Medulla oblongata (tissue), 1 donor: ENCODE data around the gene RNF186.
"Not testable (repeated sequence)": the region's sequence is repeated elsewhere in the genome, so short reads cannot be mapped to it uniquely, and the experiment has no call there.

Source experiments
- DNase-seq: peaks from one replicate; pipeline ENCODE4 v3.0.0-alpha.2; 2015; ENCODE audit errors: extremely low spot score

Gene RNF186

DNA sequence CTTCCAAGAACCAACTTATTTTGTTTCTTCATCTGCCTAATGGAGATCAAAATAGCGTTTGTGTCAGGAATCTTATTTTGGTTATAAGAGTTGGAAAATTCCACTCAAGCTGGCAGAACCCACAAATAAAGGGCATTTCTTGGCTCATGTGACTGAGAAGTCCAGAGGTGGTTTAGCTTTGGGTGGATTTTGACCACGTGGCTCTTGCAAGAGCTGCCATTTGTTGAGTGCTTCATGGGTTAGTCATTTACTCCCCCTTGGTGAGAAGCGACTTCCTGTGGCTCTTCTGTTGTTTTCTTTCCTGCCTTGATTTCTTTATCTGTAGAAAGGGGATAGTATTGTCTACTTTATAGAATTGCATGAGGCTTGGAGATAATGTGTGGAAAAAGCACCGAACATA is 9.5 kb upstream of the RNF186 start:
- DNase-seq = no peak

DNA sequence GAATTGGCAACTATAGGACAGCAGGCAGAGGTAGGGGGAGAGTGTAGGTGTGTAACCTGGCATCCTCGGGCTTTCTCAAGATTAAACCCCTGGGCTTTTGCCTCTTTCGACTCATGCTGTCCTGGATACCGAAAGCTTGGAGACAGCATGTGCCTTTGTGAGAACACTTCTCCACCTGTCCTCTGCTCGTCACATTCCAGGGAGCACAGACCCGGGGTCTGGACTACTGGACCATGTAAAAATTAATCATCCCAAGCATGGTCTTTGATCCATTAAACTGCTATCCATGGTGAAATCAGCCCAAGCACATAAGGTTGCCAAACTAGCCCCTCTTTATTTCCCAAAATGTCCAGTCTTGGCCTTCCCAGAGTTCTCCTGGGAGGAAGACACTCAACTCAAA is 9.0 kb upstream of the RNF186 start:
- no peak for DNase-seq

DNA sequence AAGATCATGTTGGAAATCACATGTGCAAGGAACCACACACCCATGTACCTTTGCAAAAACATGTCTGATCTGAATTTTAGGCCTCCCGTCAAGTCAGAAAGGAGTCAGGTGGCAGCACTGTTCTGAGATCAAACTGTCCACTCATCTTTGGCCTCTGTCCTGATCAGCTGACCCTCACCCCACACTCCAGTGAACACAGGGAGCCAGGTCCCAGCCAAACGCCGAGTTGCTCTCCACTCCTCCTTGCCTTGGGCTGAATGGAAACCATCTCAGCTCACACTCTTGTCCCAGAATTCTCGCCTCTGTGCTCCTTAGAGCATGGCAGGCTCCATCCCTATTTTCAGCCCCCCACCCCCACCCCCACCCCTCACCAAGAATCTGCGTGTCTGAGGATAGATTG is 4.6 kb upstream of the RNF186 start:
- no peak for DNase-seq

DNA sequence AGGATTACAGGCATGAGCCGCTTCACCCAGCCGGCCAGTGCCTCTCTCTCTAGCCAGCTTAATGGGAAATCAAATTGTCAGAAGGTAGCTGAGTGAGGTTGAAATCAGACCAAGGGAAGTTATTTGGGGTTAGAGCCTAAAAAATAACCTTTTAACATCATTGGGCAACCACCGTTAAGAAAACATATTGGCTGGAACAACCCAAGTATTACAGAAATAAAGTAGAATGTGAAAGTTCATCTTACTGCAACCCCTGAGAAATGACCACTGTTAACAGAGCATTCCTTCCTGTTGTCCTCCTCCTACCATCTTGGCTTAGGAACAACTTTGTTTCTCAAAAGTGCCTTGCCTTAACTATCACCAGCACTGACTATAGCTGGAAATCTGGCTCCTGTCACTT is 3.2 kb upstream of the RNF186 start:
- no peak for DNase-seq

DNA sequence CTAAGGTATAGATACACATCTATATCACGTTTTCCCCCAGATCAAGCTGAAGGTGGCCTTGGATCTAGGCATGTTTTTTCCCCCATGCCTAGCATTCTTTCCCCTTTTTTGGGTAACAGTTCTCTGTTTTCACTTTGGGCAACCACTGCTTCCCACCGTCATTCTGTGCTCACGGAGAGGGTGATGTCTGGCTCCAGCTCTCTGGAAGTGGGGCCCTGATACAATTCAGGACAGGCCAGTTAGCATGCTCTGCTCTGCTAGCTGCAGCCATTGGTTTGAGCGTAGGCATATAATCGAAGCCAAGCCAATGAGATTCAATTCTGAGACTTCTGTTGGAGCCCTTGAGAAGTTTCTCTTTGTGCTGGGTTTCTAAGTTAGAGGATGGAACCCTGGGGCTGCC is 2.1 kb upstream of the RNF186 start:
- no peak for DNase-seq

DNA sequence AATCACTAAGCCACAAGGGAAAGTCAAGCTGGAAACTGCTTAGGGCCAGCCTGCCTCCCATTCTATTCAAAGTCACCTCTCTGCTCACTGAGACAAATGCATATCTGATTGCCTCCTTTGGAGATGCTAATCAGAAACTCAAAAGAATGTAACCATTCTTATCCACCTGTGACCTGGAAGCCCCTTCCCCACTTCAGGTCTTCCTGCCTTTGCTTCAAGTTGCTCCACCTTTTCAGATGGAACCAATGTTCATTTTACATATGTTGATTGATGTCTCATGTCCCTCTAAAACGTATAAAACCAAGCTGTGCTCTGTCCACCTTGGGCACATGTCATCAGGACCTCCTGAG is 1.6 kb upstream of the RNF186 start:
- DNase-seq = not testable (repeated sequence)

DNA sequence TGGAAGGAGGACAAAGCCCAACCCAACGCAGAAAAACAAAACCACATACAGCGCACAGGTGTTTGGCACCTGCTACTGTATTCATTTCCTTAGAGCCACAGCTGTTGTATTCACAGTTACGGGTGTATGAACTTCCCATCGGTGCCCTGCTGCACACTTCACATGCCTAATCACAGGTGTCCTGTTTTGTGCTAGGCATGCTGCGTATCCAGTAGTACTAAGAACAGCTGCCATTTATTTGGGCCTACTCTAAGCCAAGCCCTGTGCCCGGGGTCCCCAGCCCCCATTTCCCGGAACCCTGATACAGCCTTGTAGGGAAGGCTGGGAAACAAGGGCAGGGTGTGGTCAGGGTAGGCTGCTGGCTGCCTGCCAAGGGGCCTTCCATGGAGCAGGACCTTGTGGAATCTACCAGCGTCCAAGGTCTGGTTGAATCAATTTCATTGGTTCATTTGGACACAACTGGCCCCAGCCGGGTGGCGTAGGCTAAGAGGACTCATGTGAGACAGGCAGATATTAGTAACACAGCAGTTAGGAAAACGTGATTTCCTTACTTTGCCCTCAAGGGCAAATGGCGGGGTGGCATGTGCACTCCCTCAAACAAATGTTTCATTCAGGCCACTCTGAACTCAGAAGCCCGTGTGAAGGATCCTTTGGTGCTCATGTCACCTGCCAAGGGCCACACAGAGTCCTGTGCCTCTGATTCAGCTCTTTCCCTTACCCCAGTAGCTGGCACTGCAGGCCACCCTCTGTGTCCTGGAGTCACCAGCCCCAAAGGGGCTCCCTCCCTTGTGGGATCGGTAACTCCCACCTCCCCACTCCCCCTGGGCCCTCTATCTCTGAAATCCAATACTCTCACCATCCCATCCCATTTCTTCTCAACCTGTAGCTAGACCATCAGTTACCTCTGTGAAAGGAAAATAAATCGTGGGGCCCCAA is 986 bp upstream of the RNF186 start:
- no peak for DNase-seq

DNA sequence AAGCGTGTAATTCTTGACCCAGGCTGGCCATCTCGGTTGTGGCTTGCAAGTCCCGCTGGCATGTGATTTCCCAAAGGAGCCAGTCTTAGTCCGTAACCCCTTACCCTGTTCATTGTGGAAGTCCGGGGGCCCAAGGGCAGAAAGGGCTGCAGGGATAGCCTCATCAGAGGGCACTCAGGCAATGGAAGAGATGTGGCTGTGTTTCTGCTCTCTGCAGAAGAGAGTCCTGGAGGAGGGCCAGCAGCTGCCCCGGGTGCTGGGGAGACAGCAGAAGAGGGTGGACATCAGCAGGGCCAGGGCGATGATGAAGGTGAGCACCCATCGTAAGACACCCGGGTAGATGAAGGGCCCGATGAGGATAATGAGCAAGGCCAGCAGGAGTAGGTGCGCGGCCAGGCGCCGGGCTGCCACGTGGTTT is 830 bp downstream of the RNF186 start:
- no peak for DNase-seq

DNA sequence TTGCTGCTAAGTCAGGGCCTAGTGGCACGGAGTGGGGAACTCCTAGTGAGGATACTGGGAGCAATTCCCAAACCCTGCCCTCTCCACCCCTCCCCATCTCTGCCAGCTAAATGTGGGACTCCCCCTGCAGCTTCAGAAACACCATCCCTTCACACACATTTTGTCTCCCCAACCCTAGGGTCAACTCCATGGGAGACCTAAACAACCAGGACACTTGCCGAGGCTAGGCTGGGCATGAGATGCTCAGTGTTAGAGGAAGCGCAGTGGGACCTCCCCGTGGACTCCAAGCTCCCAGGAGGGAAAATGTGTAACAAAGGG is 1.5 kb downstream of the RNF186 start:
- no peak for DNase-seq

DNA sequence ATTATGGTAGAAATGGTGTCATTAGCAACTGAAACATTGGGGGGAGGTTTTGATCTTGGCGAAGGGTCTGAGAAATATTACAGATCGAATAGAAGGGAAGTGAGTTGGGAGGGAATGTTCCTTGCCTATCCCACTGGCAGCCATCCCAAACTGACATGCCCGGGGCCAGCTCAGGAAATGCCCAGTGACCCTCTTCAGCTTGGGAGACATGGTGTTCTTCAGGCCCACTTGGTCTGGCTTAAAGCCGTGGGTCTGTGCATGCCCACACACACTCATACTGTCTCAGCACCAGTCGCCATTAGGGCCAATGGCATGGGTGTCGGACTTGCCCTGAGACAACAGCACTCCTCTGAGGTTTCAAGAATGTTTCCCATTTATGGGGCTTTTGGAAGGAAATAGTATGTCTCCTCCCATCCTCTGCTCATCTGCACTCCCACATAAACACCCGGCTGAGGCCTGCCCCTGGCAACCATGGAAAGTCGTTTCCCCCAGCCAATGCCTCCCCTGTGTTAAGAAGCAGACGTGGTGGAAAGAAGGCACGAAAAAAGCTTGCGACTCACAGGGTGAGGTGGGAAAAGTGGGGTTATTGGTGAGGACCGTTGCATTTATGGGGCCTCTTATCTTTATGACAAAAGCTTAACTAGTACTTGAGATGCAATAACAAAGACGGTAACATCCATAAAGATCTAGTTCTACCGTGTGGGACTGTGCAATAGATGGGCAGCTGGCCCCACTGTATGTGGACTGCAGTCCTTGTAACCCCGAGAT is 2.0 kb downstream of the RNF186 start:
- no peak for DNase-seq

DNA sequence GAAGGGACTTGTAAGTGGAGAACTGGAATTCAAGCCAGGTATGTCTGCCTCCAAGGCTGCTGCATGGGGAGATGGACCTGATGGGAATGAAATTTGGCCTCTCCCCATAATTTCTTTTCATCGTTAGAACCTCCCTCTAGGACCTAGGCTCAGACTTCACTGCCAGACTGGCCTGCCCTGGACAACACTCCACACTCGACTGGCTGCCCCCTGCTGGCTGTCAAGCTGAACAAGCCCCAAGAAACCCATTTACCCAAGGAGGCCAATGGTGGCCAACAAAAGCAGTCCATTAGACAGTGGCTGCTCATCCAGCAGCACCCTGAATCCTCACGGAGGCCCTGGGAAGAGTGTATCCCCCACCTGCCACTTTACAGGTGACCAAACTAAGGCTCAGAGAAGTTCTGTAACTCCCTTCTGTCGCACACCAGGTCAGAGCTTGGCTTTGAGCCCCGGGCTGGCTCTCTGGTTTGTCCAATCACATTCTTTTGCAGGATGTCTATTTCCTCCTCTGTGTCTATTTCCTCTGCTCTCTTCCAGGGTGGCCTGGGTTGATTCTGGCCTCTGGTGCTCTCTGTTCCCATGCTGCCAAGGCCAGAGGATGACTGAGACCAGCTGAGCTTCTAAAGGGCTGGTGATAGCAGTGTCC is 3.8 kb downstream of the RNF186 start:
- no peak for DNase-seq

DNA sequence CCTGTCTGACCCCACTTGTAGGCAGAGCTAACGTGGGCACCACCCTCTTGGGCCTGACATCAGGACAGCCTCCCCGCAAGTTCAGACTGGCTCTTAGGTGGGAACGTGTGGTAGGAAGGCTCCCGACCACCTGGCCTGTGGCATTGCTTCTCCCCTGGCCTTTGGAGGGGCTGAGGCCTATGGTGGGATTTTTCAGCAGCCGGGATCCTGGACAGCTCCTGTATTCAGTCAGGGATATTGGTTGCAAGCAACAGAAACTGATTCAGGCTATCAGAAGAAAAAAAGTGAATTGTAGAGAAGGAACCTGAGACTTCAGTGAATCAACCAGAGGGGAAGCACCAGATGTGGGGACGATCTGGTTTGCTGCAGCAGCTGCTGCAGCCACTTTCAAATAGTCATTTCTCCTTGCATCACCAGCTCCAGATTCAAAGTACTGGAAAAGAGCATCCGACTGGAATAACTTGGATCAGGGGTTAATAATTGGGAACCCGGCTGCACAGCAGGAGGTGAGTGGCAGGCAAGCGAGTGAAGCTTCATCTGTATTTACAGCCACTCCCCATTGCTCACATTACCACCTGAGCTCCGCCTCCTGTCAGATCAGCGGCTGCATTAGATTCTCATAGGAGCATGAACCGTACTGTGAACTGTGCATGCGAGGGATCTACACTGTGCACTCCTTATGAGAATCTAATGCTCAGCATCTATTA is 5.9 kb downstream of the RNF186 start:
- no peak for DNase-seq

DNA sequence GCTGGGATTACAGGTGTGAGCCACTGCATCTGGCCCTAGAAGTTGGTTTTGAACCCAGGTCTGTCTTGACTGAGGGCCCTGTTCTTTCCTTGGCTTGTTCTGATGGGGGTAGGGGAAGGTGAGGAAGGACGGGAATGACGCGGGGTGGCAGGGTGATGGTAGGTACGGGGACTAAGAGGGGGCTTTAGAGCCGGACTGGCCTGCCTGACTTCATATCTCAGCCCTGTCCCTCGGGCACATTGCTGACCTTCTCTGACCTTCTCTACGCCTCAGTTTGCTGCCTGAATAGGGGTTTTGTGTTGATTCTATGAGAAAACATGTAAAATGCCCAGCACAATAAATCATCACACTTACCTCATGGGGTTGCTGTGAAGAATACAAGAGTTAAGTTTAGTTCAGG is 6.7 kb downstream of the RNF186 start:
- no peak for DNase-seq

DNA sequence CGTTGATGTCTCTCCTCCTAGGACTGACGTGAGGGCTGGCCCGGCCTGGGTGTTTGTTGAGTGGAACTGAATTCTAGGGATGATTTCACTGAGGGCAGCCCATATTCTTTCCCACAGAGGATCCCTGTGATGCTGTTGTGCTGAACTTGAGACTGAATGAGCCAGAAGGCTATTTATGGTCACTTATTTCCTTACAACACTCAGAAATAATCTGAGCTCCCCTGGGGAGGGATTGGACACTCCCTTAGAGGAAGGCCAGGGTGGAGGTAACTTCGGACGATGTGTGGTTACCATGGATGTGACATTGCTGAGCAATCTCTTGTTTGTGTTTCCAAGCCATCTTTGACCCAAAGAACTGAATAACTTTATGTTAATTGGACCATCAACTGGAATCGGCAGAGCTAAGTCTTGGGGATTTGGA is 10.2 kb downstream of the RNF186 start:
- no peak for DNase-seq

DNA sequence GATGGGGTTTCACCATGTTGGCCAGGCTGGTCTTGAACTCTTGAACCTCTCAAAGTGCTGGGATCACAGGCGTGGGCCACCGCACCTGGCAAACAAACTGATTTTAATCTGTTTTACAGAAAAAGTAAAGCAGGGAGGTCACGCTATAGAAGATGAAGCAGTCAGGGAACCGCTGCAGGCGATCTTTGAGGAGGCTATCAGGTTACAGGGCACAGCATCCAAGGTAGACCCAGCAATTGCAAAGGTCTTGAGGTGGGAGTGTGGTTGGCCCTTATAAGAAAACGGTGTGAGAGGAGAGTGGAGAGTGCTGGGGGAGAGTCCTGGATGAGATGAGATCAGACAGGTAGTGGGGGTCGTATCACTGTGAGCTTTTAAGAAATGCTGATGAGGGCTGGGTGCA is 12.8 kb downstream of the RNF186 start:
- no peak for DNase-seq

DNA sequence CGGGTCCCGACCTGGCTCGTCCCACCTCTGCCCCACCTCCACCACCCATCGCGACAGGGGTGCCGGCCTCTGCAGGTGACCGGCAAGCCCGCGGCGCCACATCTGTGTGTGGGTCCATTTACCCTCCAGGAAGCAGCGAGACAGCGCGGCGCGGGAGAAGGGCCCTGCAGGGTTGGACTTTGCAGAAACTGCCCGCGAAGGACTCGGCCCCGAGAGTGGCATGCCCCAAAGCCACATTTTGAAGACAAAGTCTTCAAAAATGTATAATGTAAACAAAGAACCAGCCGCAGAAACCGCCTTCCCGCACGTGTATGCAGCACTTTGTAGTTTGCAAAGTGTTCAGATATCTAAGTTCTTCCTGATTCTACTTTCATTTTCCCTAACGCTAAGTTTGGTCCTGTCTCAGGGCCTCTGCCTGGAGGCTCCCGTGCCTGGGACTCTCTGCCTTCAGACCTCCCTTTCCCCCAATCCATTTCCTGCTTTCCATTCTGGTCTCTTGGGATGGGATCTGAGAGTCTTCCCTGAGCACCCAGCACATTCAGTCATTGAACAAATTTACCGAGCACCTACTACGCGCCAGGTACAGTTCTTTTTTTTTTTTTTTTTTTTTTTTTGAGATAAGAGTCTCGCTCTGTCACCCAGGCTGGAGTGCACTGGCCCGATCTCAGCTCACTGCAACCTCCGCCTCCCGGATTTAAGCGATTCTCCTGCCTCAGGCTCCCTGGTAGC is 14.8 kb downstream of the RNF186 start:
- DNase-seq = peak; percentile 12

DNA sequence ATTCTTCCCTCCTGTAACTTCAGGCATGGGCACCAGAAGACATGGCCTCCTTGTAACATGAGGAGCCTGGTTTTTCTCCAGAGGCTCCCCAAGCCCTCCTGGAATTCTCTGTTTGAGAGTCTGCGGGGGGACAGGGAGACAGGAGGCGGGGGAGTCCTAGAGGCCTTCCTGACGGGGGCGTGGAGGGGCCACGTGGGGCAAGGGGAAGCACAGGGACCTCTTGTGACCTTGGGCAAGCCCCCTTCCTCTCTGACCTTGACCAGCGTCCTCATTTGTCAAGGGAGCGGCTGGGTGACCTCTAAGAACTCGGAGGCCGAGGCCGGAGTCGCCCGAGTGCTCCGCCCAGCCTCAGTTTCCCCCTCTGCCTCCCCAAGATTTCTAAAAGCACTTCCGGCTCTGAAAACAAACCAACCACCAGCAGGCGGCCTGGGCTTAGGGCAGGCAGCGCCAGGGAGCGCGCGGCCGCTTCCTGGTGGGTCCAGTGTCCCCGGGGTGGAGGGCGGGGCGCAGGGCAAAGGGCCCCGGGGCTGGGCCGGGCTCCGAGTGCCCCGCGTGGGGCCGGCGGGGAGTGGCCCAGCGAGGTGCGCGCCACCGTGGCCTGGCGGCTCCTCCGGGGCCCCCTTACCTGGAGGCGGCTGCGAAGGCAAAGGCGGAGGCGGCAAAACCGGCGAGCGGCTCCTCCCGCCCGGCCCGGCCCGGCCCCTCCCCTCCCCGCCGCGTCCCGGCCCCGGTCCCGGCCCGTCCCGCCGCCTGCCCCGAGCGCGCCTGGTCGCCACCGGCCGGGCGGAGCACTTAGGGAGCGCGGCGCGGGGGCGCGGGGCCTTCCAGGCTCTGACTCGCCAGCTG is 15.6 kb downstream of the RNF186 start, which contains the start of gene TMCO4:
TMCO4 (minus strand) TSS at position 687 of the 846 bp plus-strand sequence. CDS start 19,158 bp downstream, outside the sequence.
- DNase-seq = peak; percentile 9

DNA sequence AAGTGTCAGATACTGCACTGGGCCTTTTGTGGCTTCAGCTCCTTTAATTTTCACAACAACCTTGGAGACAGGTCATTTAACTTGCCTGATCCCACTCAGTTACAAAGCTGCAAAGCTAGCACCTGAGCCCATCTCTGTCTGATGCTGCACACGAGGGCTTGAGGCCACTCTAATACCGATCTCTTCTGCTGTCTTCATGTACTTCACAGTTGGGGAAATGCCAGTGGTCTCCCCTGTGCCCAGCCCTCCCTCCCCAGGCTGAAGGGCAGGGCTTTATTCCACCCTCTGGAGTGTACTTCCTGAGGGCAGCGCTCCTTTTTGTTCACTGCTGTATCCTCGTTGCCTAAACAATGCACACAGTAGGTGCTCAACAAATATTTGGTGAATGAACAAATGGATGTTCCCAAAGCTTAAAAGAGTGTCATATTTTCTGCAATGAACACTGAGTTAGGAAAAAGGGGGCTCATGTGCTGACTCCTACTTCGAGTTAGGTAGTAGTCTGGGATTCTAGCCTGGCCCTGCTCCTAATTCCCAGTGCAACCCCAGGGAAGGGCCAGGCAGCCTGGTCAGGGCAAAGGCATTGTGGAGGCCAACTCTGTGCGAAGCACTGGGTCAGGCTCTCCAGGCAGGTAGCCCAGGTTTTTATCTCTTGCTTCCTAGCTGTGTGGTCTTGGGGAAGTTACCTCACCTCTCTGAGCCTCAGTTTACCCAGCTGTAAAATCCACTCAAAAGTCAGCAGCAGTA is 16.4 kb downstream of the RNF186 start:
- no peak for DNase-seq

DNA sequence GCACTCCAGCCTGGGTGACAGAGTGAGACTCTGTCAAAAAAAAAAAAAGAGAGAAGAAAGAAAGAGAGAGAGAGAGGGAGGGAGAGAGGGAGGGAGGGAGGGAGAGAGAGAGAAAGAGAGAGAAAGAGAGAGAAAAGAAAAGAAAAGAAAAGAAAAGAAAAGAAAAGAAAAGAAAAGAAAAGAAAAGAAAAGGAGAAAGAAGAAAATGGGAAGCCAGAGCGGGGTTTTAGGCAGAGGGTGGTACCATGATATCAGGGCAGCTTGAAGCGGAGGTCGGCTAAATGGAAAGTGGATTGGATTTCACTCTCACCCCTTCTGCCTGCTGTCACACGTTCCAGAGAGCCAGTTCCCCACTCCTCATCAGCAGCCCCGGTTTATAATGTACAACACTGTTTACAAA is 17.3 kb downstream of the RNF186 start:
- DNase-seq = no peak

DNA sequence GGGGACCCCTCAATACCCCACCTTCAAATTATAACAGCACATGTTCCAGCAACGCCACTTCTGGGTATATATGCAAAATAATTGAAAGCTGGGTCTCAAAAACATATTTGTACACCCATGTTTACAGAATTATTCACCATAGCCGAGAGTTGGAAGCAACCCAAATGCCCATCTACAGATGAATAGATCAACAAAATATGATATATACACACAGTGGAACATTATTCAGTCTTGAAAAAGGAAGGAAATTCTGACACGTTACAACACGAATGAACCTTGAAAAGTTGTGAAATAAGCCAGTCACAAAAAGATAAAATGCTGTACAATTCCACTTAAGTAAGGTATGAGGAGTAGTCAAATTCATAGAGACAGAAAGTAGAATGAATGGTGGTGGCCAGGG is 20.5 kb downstream of the RNF186 start:
- DNase-seq = no peak
